ENCODE results near the gene HELB.

The HELB gene

GRCh38 chr12:66367015-66367667 lies 64.8 kb downstream of the HELB start:
- no peak for DNase-seq

GRCh38 chr12:66371982-66372381 lies 69.7 kb downstream of the HELB start:
- DNase-seq, result no peak

GRCh38 chr12:66375560-66375959 lies 73.3 kb downstream of the HELB start:
- no peak for DNase-seq

- no peak for DNase-seq
Observed at GRCh38 chr12:66379616-66380015, 77.3 kb downstream of the HELB start.

GRCh38 chr12:66380769-66381535 lies 78.7 kb downstream of the HELB start:
- no peak for DNase-seq

- DNase-seq, result no peak
Observed at GRCh38 chr12:66387117-66387516, 84.8 kb downstream of the HELB start.
